ENCODE data around the gene KCNE3. TPM values are rescaled to one million over a fixed set of nuclear protein-coding genes. Genes with fewer than 3 reads are reported as not detected.
"Not testable (repeated sequence)": the region's sequence is repeated elsewhere in the genome, so short reads cannot be mapped to it uniquely, and the experiment has no call there.

Gene KCNE3
- total and polyA plus RNA-seq, 4 donors: 0.97 to 17.9 (median 8.2) TPM

DNA sequence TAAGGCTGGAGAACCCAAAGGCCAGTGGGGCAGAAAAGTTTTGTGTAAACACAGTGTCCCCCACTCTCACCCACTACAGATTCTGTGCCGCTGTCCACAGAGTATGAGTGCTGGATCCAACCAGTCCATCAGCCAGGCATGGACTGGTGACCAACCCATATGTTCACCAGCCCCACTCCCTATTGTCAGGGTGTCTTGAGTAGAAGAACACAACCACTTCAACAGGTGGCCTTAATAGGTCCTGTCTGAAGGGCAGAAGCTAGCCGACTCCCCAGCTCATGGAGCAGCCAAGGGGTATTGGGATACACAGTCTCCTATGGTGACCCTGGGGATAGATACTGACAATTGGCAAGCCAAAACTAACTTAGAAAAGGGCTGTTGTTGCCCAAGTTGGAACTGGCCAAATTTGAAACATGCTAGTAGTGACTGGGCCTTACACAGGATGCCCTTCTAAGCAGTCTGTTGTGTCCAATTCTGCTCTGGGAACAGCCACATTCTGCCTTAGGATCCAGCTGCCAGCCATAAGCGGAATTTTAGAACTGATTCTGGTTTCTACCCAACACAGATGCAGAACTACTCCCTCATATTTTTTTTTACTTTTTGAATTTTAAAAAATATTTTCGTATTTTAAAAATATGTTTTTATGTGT lies 49.4 kb downstream of the KCNE3 start:
- intact Hi-C loops (cut with DNase I): no loop called here
- Histone ChIP-seq H3K9me3 (ENCODE audit: control insufficient read depth, low read length) (no peaks in the 10 kb centered on the region), H3K4me3 (ENCODE audit: low read length in 2 of 2) (no peak overlapping the region), H3K27me3 (ENCODE audit: control insufficient read depth in 1 of 2, insufficient read depth in 2 of 2, low read length in 1 of 2) (no peaks in the 10 kb centered on the region), H3K36me3 (ENCODE audit: control insufficient read depth in 1 of 2, insufficient read depth in 2 of 2, low read length in 1 of 2) (no peaks in the 10 kb centered on the region), H3K27ac (ENCODE audit: low read depth in 1 of 2, low read length in 2 of 2) (peak overlapping the region; percentile 94 to 98), H3K4me1 (ENCODE audit: control insufficient read depth in 1 of 2, insufficient read depth in 2 of 2, low read length in 2 of 2) (peaks cover 3% of the 10 kb centered on the region in 2 donors)
- WGBS, 2 donors: 30 to 31% methylated on average over 4 of the region's 4 CpGs
- DNase-seq (no peak), ATAC-seq (ENCODE audit: low FRiP score) (peak; percentile 74)

DNA sequence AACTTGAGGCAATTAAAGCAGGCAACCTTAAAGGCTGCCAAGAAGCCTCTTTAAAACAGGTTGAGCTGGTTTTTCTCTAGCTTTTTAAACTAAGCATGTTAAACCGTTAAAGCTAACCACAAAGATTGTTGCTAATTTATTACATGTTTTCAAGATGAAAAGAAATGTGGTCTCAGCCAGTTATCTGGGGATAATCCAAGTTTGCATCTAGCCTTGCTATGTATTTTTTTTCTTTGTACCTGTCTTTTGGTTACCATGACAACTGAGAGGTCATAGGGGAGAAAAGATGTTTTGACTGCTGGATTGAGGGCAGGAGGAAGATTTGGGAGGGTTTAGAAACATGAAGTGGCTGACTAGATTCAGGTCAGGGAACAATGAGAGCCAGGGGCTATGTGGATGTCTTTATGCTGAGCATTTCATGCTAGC lies 50.0 kb downstream of the KCNE3 start:
- Histone ChIP-seq H3K27ac (ENCODE audit: low read depth in 1 of 2, low read length in 2 of 2) (peak overlapping the region; percentile 94 to 98), H3K36me3 (ENCODE audit: control insufficient read depth in 1 of 2, insufficient read depth in 2 of 2, low read length in 1 of 2) (no peaks in the 10 kb centered on the region), H3K4me1 (ENCODE audit: control insufficient read depth in 1 of 2, insufficient read depth in 2 of 2, low read length in 2 of 2) (peaks cover 3% of the 10 kb centered on the region in 2 donors), H3K9me3 (ENCODE audit: control insufficient read depth, low read length) (no peaks in the 10 kb centered on the region), H3K4me3 (ENCODE audit: low read length in 2 of 2) (no peak overlapping the region), H3K27me3 (ENCODE audit: control insufficient read depth in 1 of 2, insufficient read depth in 2 of 2, low read length in 1 of 2) (no peaks in the 10 kb centered on the region)
- WGBS, 2 donors: 53 to 68% methylated on average over 1 of the region's 1 CpG
- intact Hi-C loops (cut with DNase I): no loop called here
- DNase-seq: no peak
- no peak for ATAC-seq (ENCODE audit: low FRiP score)

DNA sequence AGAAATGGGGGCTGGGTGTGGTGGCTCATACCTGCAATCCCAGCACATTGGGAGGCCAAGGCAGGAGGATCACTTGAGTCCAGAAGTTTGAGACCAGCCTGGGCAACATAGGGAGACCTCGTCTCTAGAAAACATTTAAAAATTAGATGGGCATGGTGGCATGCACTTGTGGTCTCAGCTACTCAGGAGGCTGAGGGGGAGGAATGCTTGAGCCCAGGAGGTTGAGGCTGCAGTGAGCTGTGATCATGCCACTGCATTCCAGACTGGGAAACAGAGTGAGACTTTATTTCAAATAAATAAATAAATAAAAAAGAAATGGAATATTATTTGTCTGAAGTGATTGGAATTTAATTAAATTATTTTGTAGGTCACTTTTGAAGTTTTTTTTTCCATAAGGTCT lies 50.4 kb downstream of the KCNE3 start:
- WGBS, 2 donors: 92 to 96% methylated on average over 1 of the region's 1 CpG

DNA sequence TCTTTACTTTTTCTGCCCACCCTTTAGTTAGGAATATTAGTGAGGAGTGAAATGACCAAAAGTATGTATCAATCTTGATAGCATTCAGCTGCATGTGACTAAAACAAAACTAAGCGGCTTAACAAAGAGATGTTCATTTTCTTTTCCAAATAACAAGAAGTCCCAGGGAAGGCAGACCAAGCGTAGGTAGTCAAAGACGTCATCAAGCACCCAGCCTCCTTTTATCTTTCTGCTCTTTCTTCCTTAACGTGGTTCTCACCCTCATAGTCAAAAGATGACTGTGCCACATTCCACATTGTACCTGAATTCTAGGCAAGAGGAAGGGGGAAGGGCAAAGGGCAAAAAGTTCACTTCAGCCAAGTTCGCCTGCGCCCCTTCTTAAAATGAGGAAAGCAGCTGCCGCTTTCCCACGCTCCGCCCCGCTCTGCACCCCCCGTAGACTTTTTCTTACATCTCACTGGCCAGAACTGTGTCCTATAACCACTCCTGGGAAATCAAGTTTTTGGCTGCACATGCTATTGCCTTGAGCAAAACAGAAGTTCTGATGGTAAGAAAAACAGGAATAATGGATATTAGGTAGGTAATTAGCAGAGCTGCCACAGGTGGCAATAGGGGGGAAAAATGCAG lies 54.5 kb downstream of the KCNE3 start:
- Histone ChIP-seq H3K4me1 (ENCODE audit: control insufficient read depth in 1 of 2, insufficient read depth in 2 of 2, low read length in 2 of 2) (peaks cover 0 to 3% of the 10 kb centered on the region in 2 donors), H3K36me3 (ENCODE audit: control insufficient read depth in 1 of 2, insufficient read depth in 2 of 2, low read length in 1 of 2) (no peaks in the 10 kb centered on the region), H3K27me3 (ENCODE audit: control insufficient read depth in 1 of 2, insufficient read depth in 2 of 2, low read length in 1 of 2) (no peaks in the 10 kb centered on the region), H3K4me3 (ENCODE audit: low read length in 2 of 2) (no peak overlapping the region), H3K9me3 (ENCODE audit: control insufficient read depth, low read length) (no peaks in the 10 kb centered on the region), H3K27ac (ENCODE audit: low read depth in 1 of 2, low read length in 2 of 2) (no peak overlapping the region)
- ATAC-seq (ENCODE audit: low FRiP score): no peak
- 70 to 71% methylated on average over 11 of the region's 11 CpGs for WGBS, 2 donors
- DNase-seq: no peak
- intact Hi-C loops (cut with DNase I): no loop called here

More for the DNA sequence above, 50.4 kb downstream of the KCNE3 start:
- H3K4me3 ChIP-seq (ENCODE audit: low read length in 2 of 2); intact Hi-C loops (cut with DNase I); DNase-seq; H3K4me1 ChIP-seq (ENCODE audit: control insufficient read depth in 1 of 2, insufficient read depth in 2 of 2, low read length in 2 of 2); H3K36me3 ChIP-seq (ENCODE audit: control insufficient read depth in 1 of 2, insufficient read depth in 2 of 2, low read length in 1 of 2); H3K9me3 ChIP-seq (ENCODE audit: control insufficient read depth, low read length); ATAC-seq (ENCODE audit: low FRiP score); H3K27me3 ChIP-seq (ENCODE audit: control insufficient read depth in 1 of 2, insufficient read depth in 2 of 2, low read length in 1 of 2); H3K27ac ChIP-seq (ENCODE audit: low read depth in 1 of 2, low read length in 2 of 2): not testable (repeated sequence)

DNA sequence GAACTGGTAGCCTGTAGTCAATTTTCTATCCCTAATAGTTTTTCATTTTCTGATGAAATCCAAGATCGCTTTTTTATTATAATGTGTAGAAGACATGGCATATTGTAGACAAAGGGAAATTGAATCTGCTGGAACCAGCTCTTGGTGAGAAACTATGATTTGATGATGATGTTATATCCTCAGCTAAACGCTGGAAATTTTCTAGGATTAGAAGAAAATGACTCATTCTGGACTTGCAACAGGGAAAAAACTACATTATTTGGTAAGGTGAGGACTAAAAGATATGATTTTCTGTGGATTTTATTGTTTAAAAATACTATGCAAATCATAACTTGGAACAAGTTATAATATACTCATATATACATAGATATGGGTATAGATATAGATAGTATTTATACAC lies 55.0 kb downstream of the KCNE3 start:
- H3K4me1 ChIP-seq (ENCODE audit: control insufficient read depth in 1 of 2, insufficient read depth in 2 of 2, low read length in 2 of 2): no peaks in the 10 kb centered on the region
- ATAC-seq (ENCODE audit: low FRiP score): no peak

DNA sequence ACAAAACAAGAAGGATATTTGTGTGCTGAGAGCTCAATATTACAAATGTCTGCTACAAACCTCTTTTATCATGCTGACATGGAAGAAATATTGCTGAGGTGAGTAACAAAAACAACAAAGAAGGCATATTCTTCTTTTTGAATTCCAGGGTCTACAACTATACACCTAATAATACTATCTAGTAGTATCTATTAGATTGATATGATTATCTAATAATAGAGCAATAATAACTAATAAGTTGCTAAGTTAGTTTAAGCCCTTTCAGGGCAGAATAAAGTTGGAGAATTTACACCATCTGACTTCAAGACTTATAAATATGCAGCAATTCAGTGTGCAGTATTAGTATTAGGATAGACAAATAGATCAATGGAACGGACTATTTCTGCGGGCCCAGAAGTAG lies 57.7 kb downstream of the KCNE3 start:
- no peak for ATAC-seq (ENCODE audit: low FRiP score)
- intact Hi-C loops (cut with DNase I): no loop called here
- Histone ChIP-seq H3K27me3 (ENCODE audit: control insufficient read depth in 1 of 2, insufficient read depth in 2 of 2, low read length in 1 of 2) (no peaks in the 10 kb centered on the region), H3K27ac (ENCODE audit: low read depth in 1 of 2, low read length in 2 of 2) (no peak overlapping the region), H3K36me3 (ENCODE audit: control insufficient read depth in 1 of 2, insufficient read depth in 2 of 2, low read length in 1 of 2) (no peaks in the 10 kb centered on the region), H3K9me3 (ENCODE audit: control insufficient read depth, low read length) (no peaks in the 10 kb centered on the region), H3K4me1 (ENCODE audit: control insufficient read depth in 1 of 2, insufficient read depth in 2 of 2, low read length in 2 of 2) (no peaks in the 10 kb centered on the region), H3K4me3 (ENCODE audit: low read length in 2 of 2) (no peak overlapping the region)
- no peak for DNase-seq
- WGBS, 2 donors: 99% methylated on average over 2 of the region's 2 CpGs

More for the DNA sequence above, 55.0 kb downstream of the KCNE3 start:
- 62 to 68% methylated on average over 2 of the region's 2 CpGs for WGBS, 2 donors
- Histone ChIP-seq H3K27me3 (ENCODE audit: control insufficient read depth in 1 of 2, insufficient read depth in 2 of 2, low read length in 1 of 2) (no peaks in the 10 kb centered on the region), H3K9me3 (ENCODE audit: control insufficient read depth, low read length) (no peaks in the 10 kb centered on the region), H3K36me3 (ENCODE audit: control insufficient read depth in 1 of 2, insufficient read depth in 2 of 2, low read length in 1 of 2) (no peaks in the 10 kb centered on the region), H3K4me3 (ENCODE audit: low read length in 2 of 2) (no peak overlapping the region), H3K27ac (ENCODE audit: low read depth in 1 of 2, low read length in 2 of 2) (no peak overlapping the region)
- intact Hi-C loops (cut with DNase I): no loop called here
- DNase-seq: no peak

Other genes starting within 250 kb of the KCNE3 start
- 1 to 10 TPM; 3.1 to 5.8 TPM for gene P4HA3, start 155.9 kb downstream of the KCNE3 start, total RNA-seq
- 10 to 100 TPM in 1 of 2 donors, under 1 TPM in 1; 0.75 to 13.8 TPM for gene P4HA3, start 155.9 kb downstream of the KCNE3 start, polyA plus RNA-seq
- 10 to 100 TPM; 13.5 to 18.8 TPM for gene PGM2L1, start 69.1 kb downstream of the KCNE3 start, total RNA-seq
- 1 to 10 TPM; 2.9 to 7.7 TPM for gene PGM2L1, start 69.1 kb downstream of the KCNE3 start, polyA plus RNA-seq
- gene LIPT2, start 26.2 kb upstream of the KCNE3 start, total RNA-seq: 1 to 10 TPM; 1.0 to 1.8 TPM
- gene LIPT2, start 26.2 kb upstream of the KCNE3 start, polyA plus RNA-seq: under 1 TPM in 1 of 2 donors, not detected in 1; 0.95 TPM
- gene POLD3, start 125.0 kb upstream of the KCNE3 start, total RNA-seq: 10 to 100 TPM; 12.4 to 19.0 TPM
- gene POLD3, start 125.0 kb upstream of the KCNE3 start, polyA plus RNA-seq: 10 to 100 TPM in 1 of 2 donors, 1 to 10 TPM in 1; 3.9 to 10.4 TPM